ENCODE results near the gene UBL7. TPM values are rescaled to one million over a fixed set of nuclear protein-coding genes. Genes with fewer than 3 reads are reported as not detected.
"Not testable (repeated sequence)": the region's sequence is repeated elsewhere in the genome, so short reads cannot be mapped to it uniquely, and the experiment has no call there.

Gene UBL7
- total RNA-seq, 1 donor from 2014 or later, result 60.4 TPM

- intact Hi-C loops (cut with micrococcal nuclease), result no loop called here
These were observed 3.3 kb upstream of the UBL7 start for GRCh38 chr15:74464216-74464615.

- intact Hi-C loops (cut with micrococcal nuclease), result no loop called here
These were observed 2.7 kb upstream of the UBL7 start for GRCh38 chr15:74463634-74464033.

- intact Hi-C loops (cut with micrococcal nuclease), result loop anchor here (1.0 to 2.0 kb wide), 8 partner anchors 23 to 470 kb away; partner anchors contain the start of genes ARID3B, CLK3 and STOML1
These were observed 1.0 kb upstream of the UBL7 start for GRCh38 chr15:74461847-74462511.

DNA sequence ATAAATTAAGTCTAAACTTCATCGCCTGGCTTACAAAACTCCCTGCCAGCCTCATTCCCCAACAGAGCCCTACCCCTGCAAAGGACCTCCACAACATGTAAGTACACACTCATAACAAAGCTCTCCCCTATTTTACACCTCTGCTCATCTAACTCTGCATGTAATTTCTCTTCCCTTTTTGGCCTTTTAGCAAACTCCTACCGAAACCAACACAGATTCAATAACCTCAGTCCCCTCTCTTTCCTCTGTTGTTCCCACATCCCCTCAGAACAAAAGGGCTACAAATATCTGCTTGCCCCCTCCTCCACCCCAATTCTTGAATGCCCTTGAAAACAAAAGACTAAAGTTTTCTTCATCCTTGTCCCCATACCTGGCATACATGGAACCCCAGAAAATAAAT lies 662 bp downstream of the UBL7 start:
- intact Hi-C loops (cut with micrococcal nuclease), result loop anchor here (2.0 kb wide), 2 partner anchors 21 to 77 kb away; no protein-coding TSS in a partner anchor

DNA sequence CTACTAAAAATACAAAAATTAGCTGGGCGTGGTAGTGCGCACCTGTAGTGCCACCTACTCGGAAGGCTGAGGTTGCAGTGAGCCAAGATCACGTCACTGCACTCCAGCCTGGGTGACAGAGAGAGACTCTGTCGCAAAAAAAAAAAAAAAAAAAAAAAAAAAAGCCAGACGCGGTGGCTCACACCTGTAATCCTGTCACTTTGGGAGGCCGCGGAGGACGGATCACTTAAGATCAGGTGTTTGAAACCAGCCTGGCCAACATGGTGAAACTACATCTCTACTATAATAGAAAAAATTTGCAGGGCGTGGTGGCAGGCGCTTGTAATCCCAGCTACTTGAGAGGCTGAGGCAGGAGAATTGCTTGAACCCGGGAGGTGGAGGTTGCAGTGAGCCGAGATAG lies 1.2 kb downstream of the UBL7 start:
- intact Hi-C loops (cut with micrococcal nuclease), result loop anchor here (2.0 kb wide), 2 partner anchors 21 to 77 kb away; no protein-coding TSS in a partner anchor

- intact Hi-C loops (cut with micrococcal nuclease), result no loop called here
These were observed 2.5 kb downstream of the UBL7 start for GRCh38 chr15:74458473-74458872.

GRCh38 chr15:74457036-74457435 lies 3.9 kb downstream of the UBL7 start:
- intact Hi-C loops (cut with micrococcal nuclease), result not testable (repeated sequence)

DNA sequence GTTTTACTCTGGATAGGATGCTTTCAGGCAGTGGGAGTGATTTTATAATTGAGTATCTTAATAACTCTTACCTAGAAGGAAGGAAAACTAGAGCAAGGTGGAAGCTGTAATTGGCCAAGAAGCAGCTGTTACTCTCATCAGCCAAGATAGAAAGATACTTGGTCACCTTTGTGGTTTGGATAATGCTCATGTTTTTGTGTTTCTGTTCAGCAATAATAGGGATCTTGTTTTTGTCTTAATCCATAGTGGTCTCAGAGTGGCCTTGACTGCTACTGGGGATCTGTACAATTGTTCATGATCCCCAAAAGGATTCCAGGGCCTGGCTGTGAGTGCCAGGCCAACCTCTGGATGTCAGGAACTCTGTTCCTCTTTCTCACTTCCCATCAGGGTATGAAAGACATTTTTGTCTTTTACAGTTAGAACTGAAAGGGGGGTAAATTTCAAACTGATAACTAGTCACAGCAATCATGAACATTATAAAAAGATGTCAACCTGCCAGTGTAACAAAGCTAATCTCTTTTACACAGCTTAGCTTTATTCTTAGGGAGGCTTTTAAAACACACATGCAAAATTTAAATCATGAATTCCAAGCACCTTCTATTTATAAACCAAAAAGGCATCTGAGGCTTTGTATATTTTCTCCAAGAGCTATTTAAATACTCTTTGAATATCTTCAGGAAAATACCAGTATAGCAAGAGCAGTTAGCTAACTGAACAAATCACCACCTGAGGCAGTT lies 6.0 kb downstream of the UBL7 start:
- intact Hi-C loops (cut with micrococcal nuclease), result no loop called here

DNA sequence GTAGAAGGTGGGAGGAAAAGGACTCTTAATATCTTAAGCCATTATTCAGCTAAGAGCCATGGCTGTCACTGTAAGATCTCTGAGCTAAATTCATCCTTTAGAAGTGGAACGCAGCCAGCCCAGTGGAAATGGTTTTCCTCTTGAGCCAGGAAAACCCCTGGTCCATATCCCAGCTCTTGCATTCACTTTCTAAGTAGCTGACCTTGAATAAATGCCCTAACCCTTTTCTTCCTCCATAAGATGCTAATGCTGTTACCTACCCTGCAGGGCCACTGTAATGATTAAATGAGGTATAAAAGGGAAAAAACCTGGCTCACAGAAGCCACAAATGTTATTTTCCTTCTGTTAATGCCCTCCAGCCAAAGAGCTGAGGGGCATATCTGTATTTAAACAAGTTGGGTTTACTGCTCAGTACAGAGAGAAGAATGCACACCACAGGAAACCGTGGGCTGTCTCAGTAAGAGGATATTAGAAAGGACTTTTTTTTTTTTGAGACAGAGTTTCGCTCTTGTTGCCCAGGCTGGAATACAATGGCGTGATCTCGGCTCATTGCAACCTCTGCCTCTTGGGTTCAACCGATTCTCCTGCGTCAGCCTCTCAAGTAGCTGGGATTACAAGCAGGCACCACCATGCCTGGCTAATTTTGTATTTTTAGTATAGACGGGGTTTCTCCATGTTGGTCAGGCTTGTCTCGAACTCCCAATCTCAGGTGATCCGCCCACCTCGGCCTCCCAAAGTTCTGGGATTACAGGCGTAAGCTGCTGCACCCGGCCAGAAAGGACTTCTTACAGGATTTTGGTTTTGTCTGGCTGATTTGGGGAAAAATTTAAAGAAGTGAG lies 6.8 kb downstream of the UBL7 start:
- intact Hi-C loops (cut with micrococcal nuclease), result no loop called here

DNA sequence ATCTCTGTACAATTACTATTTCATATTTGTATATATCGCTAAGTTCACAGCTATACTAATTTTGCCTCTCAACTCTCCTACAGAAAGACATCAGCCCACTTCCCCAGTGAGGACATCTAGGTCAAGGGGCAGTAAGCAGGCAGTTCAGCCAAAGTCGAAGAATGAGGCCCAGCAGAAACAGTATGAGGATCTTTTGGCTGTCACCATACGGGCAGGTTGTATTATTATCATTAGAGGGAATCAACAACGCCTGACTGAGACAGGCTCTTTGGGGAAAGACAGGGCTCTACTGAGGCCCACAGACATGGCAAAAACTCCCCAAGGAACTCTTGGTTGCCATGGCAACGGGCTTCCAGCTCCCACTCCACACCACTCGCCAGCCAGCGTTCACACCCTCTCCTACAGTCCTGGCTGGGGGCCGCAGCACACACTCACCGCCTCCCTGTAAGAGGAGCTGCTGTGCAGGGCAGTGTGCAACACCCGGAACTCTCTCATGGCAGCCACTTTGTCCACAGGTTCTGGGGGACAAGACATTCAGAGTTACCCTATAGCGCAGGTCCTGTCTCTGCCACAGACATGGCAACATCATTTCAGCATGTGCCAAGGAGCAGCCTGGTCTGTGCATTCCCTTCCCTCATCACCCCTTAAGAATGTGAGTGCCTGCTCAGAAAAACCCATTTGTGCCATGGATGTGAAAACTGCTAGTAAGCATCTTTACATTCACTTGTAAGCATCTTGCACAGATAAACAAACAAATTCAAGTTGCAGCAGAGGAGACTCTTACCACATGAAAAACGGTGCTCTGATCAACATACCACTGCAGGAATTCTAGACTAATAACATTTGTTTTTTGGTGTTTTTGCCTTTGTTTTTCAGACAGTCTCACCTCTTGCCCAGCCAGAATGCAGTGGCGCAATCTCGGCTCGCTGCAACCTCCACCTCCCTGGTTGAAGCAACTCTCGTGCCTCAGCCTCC lies 8.8 kb downstream of the UBL7 start:
- intact Hi-C loops (cut with micrococcal nuclease), result no loop called here

DNA sequence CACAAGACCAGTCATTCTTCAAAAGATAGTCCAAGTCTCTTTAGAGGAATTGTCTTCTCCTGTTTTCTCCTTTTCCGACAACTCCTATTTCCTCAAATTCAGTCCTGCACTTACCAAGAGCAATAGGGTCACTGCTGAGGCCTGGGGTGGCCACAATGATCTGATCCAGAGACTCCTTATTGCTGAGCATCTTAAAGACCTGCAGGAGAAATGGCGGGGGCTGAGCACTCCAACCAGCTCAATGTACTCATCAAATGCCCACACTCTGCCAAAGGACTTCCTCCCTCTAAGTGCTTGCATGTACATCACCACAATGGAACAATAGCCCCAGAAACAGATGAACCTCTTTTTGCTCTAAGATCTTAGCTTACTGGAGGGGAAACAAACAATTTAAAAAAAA lies 9.6 kb downstream of the UBL7 start:
- intact Hi-C loops (cut with micrococcal nuclease), result no loop called here

- intact Hi-C loops (cut with micrococcal nuclease), result no loop called here
These were observed 11.2 kb downstream of the UBL7 start for GRCh38 chr15:74449643-74450205.

DNA sequence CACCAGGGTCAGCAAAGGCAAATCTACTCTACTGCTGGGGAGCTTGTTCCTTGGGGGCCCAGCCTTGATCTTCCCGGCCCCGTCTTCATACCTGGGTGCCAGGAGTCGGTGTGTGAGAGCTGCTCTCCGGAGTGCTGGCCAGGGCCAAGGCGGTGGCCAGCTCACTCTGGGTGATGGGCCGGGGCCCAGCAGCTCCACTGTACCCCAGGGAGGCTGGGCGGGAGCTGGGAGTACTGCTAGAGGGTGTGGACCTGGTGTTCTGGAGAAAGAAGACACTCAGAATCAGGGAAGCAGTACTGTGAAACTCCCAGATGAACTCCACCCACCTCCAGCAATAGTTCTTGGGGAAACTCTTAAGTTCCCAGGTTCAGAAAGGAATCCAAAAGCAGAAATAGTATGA lies 11.9 kb downstream of the UBL7 start:
- intact Hi-C loops (cut with micrococcal nuclease), result no loop called here

DNA sequence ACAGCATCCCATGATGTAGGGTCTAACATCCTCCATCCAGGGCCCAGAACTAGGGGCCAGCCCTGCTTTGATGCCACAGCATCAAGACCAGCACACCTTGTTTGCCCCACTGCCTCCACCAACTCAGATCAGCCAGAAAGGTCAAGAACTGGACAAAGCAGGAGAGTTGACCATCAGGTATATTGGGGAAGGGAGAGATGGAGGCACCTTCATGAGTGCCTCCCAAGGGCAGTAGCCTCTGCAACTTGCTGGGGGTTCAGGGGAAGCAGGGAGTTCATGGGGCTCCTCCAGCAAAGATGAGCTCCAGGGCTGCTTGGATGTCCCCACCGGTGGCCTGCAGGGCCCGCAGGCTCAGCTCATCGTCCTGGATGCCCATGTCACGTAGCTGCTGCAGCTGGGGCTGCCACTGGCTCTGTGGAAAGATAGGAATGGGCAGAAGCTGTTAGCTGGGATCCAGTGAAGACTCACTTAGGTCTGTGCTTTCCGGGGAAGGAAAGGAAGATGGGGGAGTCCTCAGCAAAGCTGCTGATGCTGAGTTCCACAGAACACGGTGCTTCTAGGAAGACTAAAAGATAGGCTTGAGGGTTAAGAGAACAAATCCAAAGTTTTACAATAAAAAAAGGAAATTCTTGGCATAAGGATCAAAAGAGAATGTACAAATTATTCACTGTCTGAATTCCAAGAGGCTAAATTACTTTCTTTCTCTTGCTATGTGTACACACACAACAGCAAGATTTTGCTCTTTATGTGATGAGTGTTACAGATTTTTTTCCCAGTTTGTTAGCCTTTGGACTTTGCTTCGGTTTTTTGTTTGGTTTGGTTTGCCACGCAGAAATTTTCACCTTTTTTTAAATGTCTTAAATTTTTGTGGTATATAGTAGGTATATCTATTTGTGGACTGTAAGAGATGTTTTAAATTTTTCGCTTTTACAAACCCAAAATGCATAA lies 14.9 kb downstream of the UBL7 start:
- intact Hi-C loops (cut with micrococcal nuclease), result no loop called here

DNA sequence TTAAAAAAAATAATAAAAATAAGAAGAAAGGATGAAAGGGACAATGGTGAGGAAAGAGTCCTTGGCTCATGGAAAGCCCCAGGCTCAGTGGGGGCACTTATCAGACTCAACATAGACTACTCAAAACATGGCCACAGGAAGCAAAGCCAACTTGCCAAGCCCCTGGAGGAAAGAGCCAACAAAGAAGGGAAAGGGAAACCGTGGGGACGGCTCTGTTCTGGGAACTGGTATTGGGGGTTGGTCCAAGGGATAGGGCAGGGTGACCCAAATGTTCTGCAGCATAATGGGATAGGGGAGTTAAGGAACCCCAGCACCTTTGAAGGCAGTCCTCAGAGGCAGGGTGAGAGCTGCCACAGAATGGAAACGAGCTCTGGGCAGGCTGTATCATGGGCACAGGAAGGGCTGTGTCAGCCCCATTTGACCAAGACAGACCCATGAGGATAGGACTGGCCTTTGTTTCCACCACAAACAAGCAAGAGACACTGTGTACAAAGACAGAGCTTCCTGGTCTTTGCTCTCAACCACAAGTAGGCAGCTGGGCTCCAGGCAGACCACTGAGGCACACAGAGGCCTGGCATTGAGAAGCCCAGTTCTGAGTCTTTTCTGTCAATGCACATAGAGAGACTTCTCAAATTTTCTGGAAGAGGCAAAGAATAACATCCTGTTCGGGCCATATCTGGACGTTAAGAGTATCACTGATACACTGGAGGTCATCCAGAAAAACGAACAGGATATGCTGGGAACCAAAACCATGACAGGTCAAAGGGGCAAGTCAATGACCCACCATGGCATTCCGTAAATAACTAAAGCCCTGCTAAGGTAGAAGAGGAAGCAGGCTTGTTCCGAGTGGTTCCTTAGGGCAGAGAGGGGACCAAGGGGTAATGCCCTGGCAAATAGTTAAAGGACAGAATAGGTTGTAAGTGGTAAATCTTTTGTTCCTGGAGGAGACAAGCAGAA lies 16.6 kb downstream of the UBL7 start:
- intact Hi-C loops (cut with micrococcal nuclease), result no loop called here

- intact Hi-C loops (cut with micrococcal nuclease), result no loop called here
These were observed 17.7 kb downstream of the UBL7 start for GRCh38 chr15:74443100-74443909.

GRCh38 chr15:74442604-74443003 lies 18.4 kb downstream of the UBL7 start:
- intact Hi-C loops (cut with micrococcal nuclease), result no loop called here

All from T-helper 2 cell treated with Interferon-gamma antibody and Interleukin-4, amounts not matched to agents 100 ng/mL and 5 ng/mL, for 36 hours (primary cell).